T-cell (primary cell): ENCODE results near the gene ATP6V0E2. TPM values are rescaled to one million over a fixed set of nuclear protein-coding genes. Genes with fewer than 3 reads are reported as not detected.

Source experiments
- ATAC-seq, 4 experiments: fragments of 200-7000 bp in 3 of 4; fragments of 150-1000 bp in 1 of 4; cut with Tn5 transposase; replicated peaks in 1 of 4; 1 replicate in 3 of 4; 2 replicates in 1 of 4; pipeline ENCODE4 v1.10.0; 2021; ENCODE audit warnings: moderate library complexity in 3 of 4, mild to moderate bottlenecking in 2 of 4, moderate number of reproducible peaks in 1 of 4
- CTCF ChIA-PET, 2 donors: fragments of 300-600 bp; sonication (Branson Sonifier 250); formaldehyde crosslinking; loops; one replicate each; lab custom pipeline; 2022; ENCODE audit warnings: antibody characterized with exemption in 2 of 2; lab: Charles Lee
- POLR2A ChIA-PET, 2 donors: fragments of 300-600 bp; sonication (Branson Sonifier 250); formaldehyde crosslinking; loops; one replicate each; lab custom pipeline; 2022; ENCODE audit warnings: antibody characterized with exemption in 2 of 2; lab: Charles Lee
- DNase-seq, 35 experiments: peaks; one replicate each; pipeline versions ENCODE4 v3.0.0 to v3.0.0-alpha.2; 2013 to 2023
- H3K27ac ChIP-seq: one replicate; pipeline ENCODE4 v1.5.1; 2013; ENCODE audit warnings: low read length
- H3K27me3 ChIP-seq, 2 experiments: replicated peaks in 1 of 2; 1 replicate in 1 of 2; 2 replicates in 1 of 2; pipeline versions ENCODE4 v1.6.1 to v1.7.0; 2013; ENCODE audit warnings: low read length in 1 of 2, mixed read lengths in 1 of 2; ENCODE audit not compliant: control insufficient read depth in 2 of 2, insufficient read depth in 2 of 2; ENCODE audit errors: extremely low read depth in 1 of 2
- H3K36me3 ChIP-seq, 2 donors: 1 replicate in 1 of 2; 2 replicates in 1 of 2; pipeline versions ENCODE4 v1.6.1 to v1.7.0; 2013; ENCODE audit warnings: low read length in 1 of 2; ENCODE audit not compliant: control insufficient read depth in 2 of 2, insufficient read depth in 1 of 2; ENCODE audit errors: extremely low read depth in 1 of 2
- H3K4me1 ChIP-seq, 2 experiments: 1 replicate in 1 of 2; 2 replicates in 1 of 2; pipeline versions ENCODE4 v1.6.1 to v1.7.0; 2013; ENCODE audit warnings: low read length in 2 of 2, mixed read lengths in 1 of 2; ENCODE audit not compliant: insufficient read depth in 2 of 2, control insufficient read depth in 1 of 2; ENCODE audit errors: extremely low read depth in 1 of 2
- H3K4me3 ChIP-seq, 2 donors: 1 replicate in 1 of 2; 2 replicates in 1 of 2; pipeline versions ENCODE4 v1.5.1 to v1.7.0; 2013; ENCODE audit warnings: mild to moderate bottlenecking in 2 of 2, low read length in 1 of 2, moderate library complexity in 1 of 2; ENCODE audit not compliant: control insufficient read depth in 1 of 2; ENCODE audit errors: extremely low read depth in 1 of 2
- H3K9me3 ChIP-seq: 2 replicates; pipeline ENCODE4 v1.7.0; 2013
- H3K27ac Mint-ChIP-seq, 2 donors: one replicate each; pipeline ENCODE4 v1.8.0; 2020 to 2021; ENCODE audit warnings: mild to moderate bottlenecking in 2 of 2, mixed read lengths in 2 of 2
- H3K27me3 Mint-ChIP-seq, 2 donors: one replicate each; pipeline ENCODE4 v1.8.0; 2021 to 2022; ENCODE audit warnings: mixed read lengths in 2 of 2
- H3K36me3 Mint-ChIP-seq: one replicate; pipeline ENCODE4 v1.8.0; 2021; ENCODE audit warnings: mixed read lengths
- H3K4me1 Mint-ChIP-seq, 3 donors: one replicate each; pipeline ENCODE4 v1.8.0; 2020 to 2022; ENCODE audit warnings: mixed read lengths in 3 of 3, mild to moderate bottlenecking in 1 of 3
- H3K4me3 Mint-ChIP-seq, 3 donors: one replicate each; pipeline ENCODE4 v1.8.0; 2020 to 2022; ENCODE audit warnings: mild to moderate bottlenecking in 3 of 3, mixed read lengths in 3 of 3, moderate library complexity in 3 of 3
- H3K9me3 Mint-ChIP-seq, 3 donors: one replicate each; pipeline ENCODE4 v1.8.0; 2020 to 2022; ENCODE audit warnings: mixed read lengths in 3 of 3
- WGBS: methylation state at CpG from one replicate; pipeline ENCODE4 v1.1.5; 2013; ENCODE audit warnings: missing lambda C conversion rate; ENCODE audit not compliant: insufficient coverage; 5-methylcytosine and 5-hydroxymethylcytosine counted together
- total RNA-seq, 35 experiments: library from RNA in 6 of 35; stranded (reverse) in 6 of 35; fragments of 120-200 nt in 1 of 35; gene quantifications; one replicate each; pipeline versions ENCODE4 v1.2.1 to v1.2.4 and lab custom pipeline; 2013 to 2026

Gene ATP6V0E2
- total RNA-seq = 10 to 100 TPM; 48.5 to 79.4 (median 63.9) TPM
- 44.3 TPM for total RNA-seq (2013)
- total RNA-seq (lab: John Stamatoyannopoulos, UW) = 3.0 to 115 (median 53.1) reads per million in 29 experiments

- WGBS = under 1% methylated on average over 90 of the region's 93 CpGs
- peaks cover 6% of the 10 kb centered on the region for H3K36me3 Mint-ChIP-seq
- peak; percentile 75 to 94 (median 84) for DNase-seq
- no peaks in the 10 kb centered on the region for H3K9me3 ChIP-seq
- H3K27ac Mint-ChIP-seq = peak within 1 kb of the TSS; percentile 99
- H3K27ac ChIP-seq = peak within 1 kb of the TSS; percentile 71
- CTCF ChIA-PET = no interaction called here
- no peaks in the 10 kb centered on the region for H3K9me3 Mint-ChIP-seq
- peak within 1 kb of the TSS; percentile 81 to 87 (median 86) for H3K4me3 Mint-ChIP-seq
- peak; percentile 80 to 81 (median 80) for ATAC-seq
- POLR2A ChIA-PET = no interaction called here
- peaks cover 0 to 24% of the 10 kb centered on the region in 2 donors for H3K36me3 ChIP-seq
- H3K27me3 ChIP-seq = no peaks in the 10 kb centered on the region
- H3K4me1 ChIP-seq = peaks cover 54 to 68% of the 10 kb centered on the region in 2 experiments
- H3K4me1 Mint-ChIP-seq = peaks cover 68 to 83% (median 80%) of the 10 kb centered on the region in 3 donors
- H3K4me3 ChIP-seq = peak within 1 kb of the TSS; percentile 83 to 85
- no peaks in the 10 kb centered on the region for H3K27me3 Mint-ChIP-seq
Observed at GRCh38 chr7:149873074-149873969, at the start of gene ATP6V0E2. Gene ATP6V0E2 (plus strand): TSS chr7:149873969. CDS start chr7:149874066, 97 bp downstream.

GRCh38 chr7:149824301-149824741 is 49.4 kb upstream of the ATP6V0E2 start:
- POLR2A ChIA-PET = no interaction called here
- no peaks in the 10 kb centered on the region for H3K36me3 Mint-ChIP-seq

GRCh38 chr7:149824748-149825566 is 48.8 kb upstream of the ATP6V0E2 start:
- 83% methylated on average over 14 of the region's 19 CpGs for WGBS
- ChIA-PET CTCF (no interaction called here), POLR2A (no interaction called here)
- Histone ChIP-seq H3K27me3 (peaks cover 0 to 8% of the 10 kb centered on the region in 2 experiments), H3K9me3 (no peaks in the 10 kb centered on the region), H3K36me3 (peaks cover 0 to under 1% of the 10 kb centered on the region in 2 donors), H3K27ac (no peak overlapping the region), H3K4me3 (no peak overlapping the region), H3K4me1 (no peaks in the 10 kb centered on the region)
- Mint-ChIP-seq H3K4me1 (peaks cover 0 to 1% (median 0%) of the 10 kb centered on the region in 3 donors), H3K27ac (no peak overlapping the region), H3K4me3 (no peak overlapping the region), H3K9me3 (no peaks in the 10 kb centered on the region), H3K27me3 (no peaks in the 10 kb centered on the region), H3K36me3 (no peaks in the 10 kb centered on the region)
- DNase-seq (no peak), ATAC-seq (no peak)

More at GRCh38 chr7:149824301-149824741, 49.4 kb upstream of the ATP6V0E2 start:
- Mint-ChIP-seq H3K27ac (no peak overlapping the region), H3K4me3 (no peak overlapping the region), H3K27me3 (no peaks in the 10 kb centered on the region), H3K4me1 (peaks cover 0 to 1% (median 0%) of the 10 kb centered on the region in 3 donors), H3K9me3 (no peaks in the 10 kb centered on the region)
- no peaks in the 10 kb centered on the region for H3K9me3 ChIP-seq
- H3K4me1 ChIP-seq = no peaks in the 10 kb centered on the region
- CTCF ChIA-PET = no interaction called here
- DNase-seq (no peak), ATAC-seq (no peak)
- H3K36me3 ChIP-seq = peaks cover 0 to 3% of the 10 kb centered on the region in 2 donors
- no peak overlapping the region for H3K4me3 ChIP-seq
- no peak overlapping the region for H3K27ac ChIP-seq
- H3K27me3 ChIP-seq = peaks cover 0 to 8% of the 10 kb centered on the region in 2 experiments
- 74% methylated on average over 7 of the region's 13 CpGs for WGBS

GRCh38 chr7:149825567-149826343 is 48.0 kb upstream of the ATP6V0E2 start:
- ATAC-seq (no peak), DNase-seq (no peak)
- Mint-ChIP-seq H3K27me3 (no peaks in the 10 kb centered on the region), H3K36me3 (no peaks in the 10 kb centered on the region), H3K4me3 (no peak overlapping the region), H3K9me3 (no peaks in the 10 kb centered on the region), H3K4me1 (peaks cover 0 to 1% (median 0%) of the 10 kb centered on the region in 3 donors), H3K27ac (no peak overlapping the region)
- H3K36me3 ChIP-seq = no peaks in the 10 kb centered on the region
- H3K27me3 ChIP-seq = peaks cover 0 to 12% of the 10 kb centered on the region in 2 experiments
- WGBS = 88% methylated on average over 15 of the region's 19 CpGs
- H3K9me3 ChIP-seq = no peaks in the 10 kb centered on the region
- no peak overlapping the region for H3K27ac ChIP-seq
- H3K4me1 ChIP-seq = no peaks in the 10 kb centered on the region
- no peak overlapping the region for H3K4me3 ChIP-seq
- ChIA-PET POLR2A (no interaction called here), CTCF (no interaction called here)

- H3K36me3 Mint-ChIP-seq = no peaks in the 10 kb centered on the region
- WGBS = 78% methylated on average over 10 of the region's 12 CpGs
- no peak overlapping the region for H3K4me3 ChIP-seq
- H3K27me3 ChIP-seq = peaks cover 0 to 19% of the 10 kb centered on the region in 2 experiments
- peaks cover 0 to 1% (median 0%) of the 10 kb centered on the region in 3 donors for H3K4me1 Mint-ChIP-seq
- no peaks in the 10 kb centered on the region for H3K36me3 ChIP-seq
- DNase-seq (no peak), ATAC-seq (no peak)
- no peak overlapping the region for H3K27ac ChIP-seq
- no peak overlapping the region for H3K4me3 Mint-ChIP-seq
- no peaks in the 10 kb centered on the region for H3K9me3 ChIP-seq
- H3K27ac Mint-ChIP-seq = no peak overlapping the region
- H3K9me3 Mint-ChIP-seq = no peaks in the 10 kb centered on the region
- H3K27me3 Mint-ChIP-seq = peaks cover under 1 to 5% of the 10 kb centered on the region in 2 donors
- ChIA-PET CTCF (no interaction called here), POLR2A (no interaction called here)
- no peaks in the 10 kb centered on the region for H3K4me1 ChIP-seq
Observed at GRCh38 chr7:149826344-149827088, 47.3 kb upstream of the ATP6V0E2 start.
